ENCODE data around the gene MORF4L2.

DNA sequence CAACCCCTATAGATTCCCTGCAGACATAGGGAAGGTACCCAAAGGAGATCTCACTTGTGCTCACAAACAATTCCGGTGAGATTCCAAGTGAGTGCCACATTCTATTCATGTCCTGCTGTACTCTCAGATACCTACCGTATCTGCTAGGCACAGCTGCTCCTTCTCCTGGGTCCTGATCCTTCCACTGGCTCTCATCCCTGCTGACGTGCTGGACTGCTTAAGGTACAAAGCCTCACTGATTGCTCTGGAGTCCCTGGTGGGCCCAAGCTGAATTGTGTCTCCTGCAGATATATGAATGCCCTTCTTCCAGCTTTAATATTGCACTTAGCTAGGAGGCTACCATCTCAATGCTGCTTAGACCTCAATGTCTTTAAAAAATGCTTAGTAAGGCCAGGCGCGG, 55.4 kb downstream of the MORF4L2 start:
- TF ChIP-seq, protein P1, sequence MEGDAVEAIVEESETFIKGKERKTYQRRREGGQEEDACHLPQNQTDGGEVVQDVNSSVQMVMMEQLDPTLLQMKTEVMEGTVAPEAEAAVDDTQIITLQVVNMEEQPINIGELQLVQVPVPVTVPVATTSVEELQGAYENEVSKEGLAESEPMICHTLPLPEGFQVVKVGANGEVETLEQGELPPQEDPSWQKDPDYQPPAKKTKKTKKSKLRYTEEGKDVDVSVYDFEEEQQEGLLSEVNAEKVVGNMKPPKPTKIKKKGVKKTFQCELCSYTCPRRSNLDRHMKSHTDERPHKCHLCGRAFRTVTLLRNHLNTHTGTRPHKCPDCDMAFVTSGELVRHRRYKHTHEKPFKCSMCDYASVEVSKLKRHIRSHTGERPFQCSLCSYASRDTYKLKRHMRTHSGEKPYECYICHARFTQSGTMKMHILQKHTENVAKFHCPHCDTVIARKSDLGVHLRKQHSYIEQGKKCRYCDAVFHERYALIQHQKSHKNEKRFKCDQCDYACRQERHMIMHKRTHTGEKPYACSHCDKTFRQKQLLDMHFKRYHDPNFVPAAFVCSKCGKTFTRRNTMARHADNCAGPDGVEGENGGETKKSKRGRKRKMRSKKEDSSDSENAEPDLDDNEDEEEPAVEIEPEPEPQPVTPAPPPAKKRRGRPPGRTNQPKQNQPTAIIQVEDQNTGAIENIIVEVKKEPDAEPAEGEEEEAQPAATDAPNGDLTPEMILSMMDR (IDR thresholded peaks at IDR 0.05), result no peak
- TF ChIP-seq POLR2A (IDR thresholded peaks at IDR 0.05), result no peak

All from uterus (tissue), 2 donors.